ENCODE results near the gene DEGS2.

DEGS2 gene

GRCh38 chr14:100172811-100173210, 13.4 kb upstream of the DEGS2 start:
- H3K4me3 ChIP-seq (ENCODE audit: low read depth, low read length): no peak overlapping the region
- no peak for TF ChIP-seq CTCF (IDR thresholded peaks at IDR 0.05; ENCODE audit: borderline replicate concordance, insufficient read depth, low read depth, low read length)

DNA sequence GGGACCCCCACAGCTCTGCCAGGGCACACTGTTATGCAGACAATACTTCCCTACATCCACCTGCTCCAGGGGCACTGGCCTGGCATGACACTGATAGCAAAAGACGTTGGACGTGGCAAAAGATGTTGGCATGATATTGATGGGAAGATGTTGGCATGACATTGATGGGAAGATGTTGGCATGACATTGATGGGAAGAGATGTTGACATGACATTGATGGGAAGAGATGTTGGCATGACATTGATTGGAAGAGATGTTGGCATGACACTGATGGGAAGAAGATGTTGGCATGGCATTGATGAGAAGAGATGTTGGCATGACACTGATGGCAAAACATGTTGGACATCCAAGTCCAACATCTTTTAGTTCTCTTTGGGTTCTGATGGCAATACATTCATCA, 11.4 kb upstream of the DEGS2 start:
- no peak for TF ChIP-seq CTCF (IDR thresholded peaks at IDR 0.05; ENCODE audit: borderline replicate concordance, insufficient read depth, low read depth, low read length)
- H3K4me3 ChIP-seq (ENCODE audit: low read depth, low read length): no peak overlapping the region

DNA sequence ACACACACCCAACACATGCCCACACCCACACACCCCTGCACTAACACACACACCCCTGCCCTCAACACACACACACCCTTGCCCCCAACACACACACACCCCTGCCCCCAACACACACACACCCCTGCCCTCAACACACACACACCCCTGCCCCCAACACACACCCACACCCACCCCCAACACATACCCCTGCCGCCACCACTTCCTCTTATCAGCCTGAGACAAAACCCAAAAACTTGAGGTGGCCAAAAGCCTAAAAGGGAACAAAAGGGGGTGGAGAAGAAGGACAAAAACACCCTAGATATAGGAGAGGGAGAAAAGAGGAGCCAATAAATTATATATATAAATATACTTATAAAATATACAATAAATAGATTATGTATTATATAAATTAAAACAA, 9.1 kb upstream of the DEGS2 start:
- no peak overlapping the region for H3K4me3 ChIP-seq (ENCODE audit: low read depth, low read length)
- no peak for TF ChIP-seq CTCF (IDR thresholded peaks at IDR 0.05; ENCODE audit: borderline replicate concordance, insufficient read depth, low read depth, low read length)

GRCh38 chr14:100165831-100166440, 6.5 kb upstream of the DEGS2 start:
- TF ChIP-seq CTCF (IDR thresholded peaks at IDR 0.05; ENCODE audit: borderline replicate concordance, insufficient read depth, low read depth, low read length): no peak
- no peak overlapping the region for H3K4me3 ChIP-seq (ENCODE audit: low read depth, low read length)

GRCh38 chr14:100165376-100165775, 5.9 kb upstream of the DEGS2 start:
- no peak overlapping the region for H3K4me3 ChIP-seq (ENCODE audit: low read depth, low read length)
- no peak for TF ChIP-seq CTCF (IDR thresholded peaks at IDR 0.05; ENCODE audit: borderline replicate concordance, insufficient read depth, low read depth, low read length)

- no peak overlapping the region for H3K4me3 ChIP-seq (ENCODE audit: low read depth, low read length)
- TF ChIP-seq CTCF (IDR thresholded peaks at IDR 0.05; ENCODE audit: borderline replicate concordance, insufficient read depth, low read depth, low read length): no peak
Measured at GRCh38 chr14:100160534-100160916, 1.1 kb upstream of the DEGS2 start.

DNA sequence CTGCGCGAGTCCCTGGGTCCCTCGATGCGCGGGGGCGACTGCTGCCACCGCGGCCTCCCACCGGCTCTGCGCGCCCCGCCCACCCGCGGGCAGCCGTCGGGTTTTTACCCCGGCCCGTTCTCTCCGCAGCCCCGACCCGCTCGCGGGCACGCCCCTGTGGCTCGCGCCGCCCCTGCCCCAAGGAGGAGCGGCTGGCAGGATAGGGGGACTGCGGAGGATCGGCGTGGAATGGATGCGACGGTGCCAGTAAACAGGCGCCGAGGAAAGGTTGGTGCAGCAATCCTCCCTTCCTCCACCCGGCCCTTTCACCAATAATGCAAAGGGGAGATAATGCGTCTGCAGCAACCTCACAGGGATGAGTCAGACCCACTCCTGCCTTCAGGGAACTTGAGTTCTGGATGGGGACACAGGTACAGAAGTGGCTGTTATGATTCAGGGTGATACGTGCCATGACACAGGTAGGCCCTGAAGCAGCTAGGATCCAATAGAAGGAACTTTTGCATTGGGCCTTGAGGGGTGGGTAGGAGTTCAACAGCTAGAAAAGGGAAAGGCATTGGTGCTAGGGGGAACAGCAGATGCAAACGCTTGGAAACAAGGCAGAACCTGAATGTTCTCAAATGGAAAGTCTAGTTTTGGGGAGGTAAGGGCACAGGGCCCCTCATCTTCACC, 554 bp upstream of the DEGS2 start:
- H3K4me3 ChIP-seq (ENCODE audit: low read depth, low read length): peak overlapping the region; percentile 47
- no peak for TF ChIP-seq CTCF (IDR thresholded peaks at IDR 0.05; ENCODE audit: borderline replicate concordance, insufficient read depth, low read depth, low read length)

All from GM12875 (cell line).